ENCODE results near the gene DHRSX.

Gene DHRSX

DNA sequence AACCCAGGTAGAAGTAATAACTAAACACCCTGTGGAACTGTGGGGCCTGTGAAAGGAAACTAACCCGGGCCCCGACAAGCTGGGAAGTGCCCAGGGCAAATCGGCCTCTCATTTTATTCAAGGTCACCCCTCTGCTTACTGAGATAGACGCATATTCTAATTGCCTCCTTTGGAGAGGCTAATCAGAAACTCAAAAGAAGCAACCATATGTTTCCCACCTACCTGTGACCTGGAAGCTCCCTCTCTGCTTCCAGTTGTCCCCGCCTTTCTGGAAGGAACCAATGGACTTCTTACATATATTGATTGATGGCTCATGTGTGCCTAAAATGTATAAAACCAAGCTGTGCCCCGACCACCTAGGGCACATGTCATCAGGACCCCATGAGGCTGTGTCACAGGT is 23.1 kb upstream of the DHRSX start:
- H3K36me3 ChIP-seq (ENCODE audit: low read length): no peaks in the 10 kb centered on the region
- H3K4me2 ChIP-seq (ENCODE audit: low read depth, low read length, poor library complexity, severe bottlenecking): no peak overlapping the region
- H2AFZ ChIP-seq (ENCODE audit: low read depth, low read length, severe bottlenecking): no peak overlapping the region
- peaks cover 4% of the 10 kb centered on the region; the same call in 1 of the 2 replicates for H3F3A ChIP-seq (ENCODE audit: insufficient read depth)
- H3K79me2 ChIP-seq (ENCODE audit: insufficient read depth, low read length): no peaks in the 10 kb centered on the region
- H3K9me2 ChIP-seq (replicated peaks; ENCODE audit: insufficient read depth, low read length): no peaks in the 10 kb centered on the region
- TF ChIP-seq, protein P1, sequence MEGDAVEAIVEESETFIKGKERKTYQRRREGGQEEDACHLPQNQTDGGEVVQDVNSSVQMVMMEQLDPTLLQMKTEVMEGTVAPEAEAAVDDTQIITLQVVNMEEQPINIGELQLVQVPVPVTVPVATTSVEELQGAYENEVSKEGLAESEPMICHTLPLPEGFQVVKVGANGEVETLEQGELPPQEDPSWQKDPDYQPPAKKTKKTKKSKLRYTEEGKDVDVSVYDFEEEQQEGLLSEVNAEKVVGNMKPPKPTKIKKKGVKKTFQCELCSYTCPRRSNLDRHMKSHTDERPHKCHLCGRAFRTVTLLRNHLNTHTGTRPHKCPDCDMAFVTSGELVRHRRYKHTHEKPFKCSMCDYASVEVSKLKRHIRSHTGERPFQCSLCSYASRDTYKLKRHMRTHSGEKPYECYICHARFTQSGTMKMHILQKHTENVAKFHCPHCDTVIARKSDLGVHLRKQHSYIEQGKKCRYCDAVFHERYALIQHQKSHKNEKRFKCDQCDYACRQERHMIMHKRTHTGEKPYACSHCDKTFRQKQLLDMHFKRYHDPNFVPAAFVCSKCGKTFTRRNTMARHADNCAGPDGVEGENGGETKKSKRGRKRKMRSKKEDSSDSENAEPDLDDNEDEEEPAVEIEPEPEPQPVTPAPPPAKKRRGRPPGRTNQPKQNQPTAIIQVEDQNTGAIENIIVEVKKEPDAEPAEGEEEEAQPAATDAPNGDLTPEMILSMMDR (IDR thresholded peaks at IDR 0.05; ENCODE audit: insufficient read depth, low read length, poor library complexity, severe bottlenecking): no peak
- no peak for TF ChIP-seq EZH2phosphoT487 (conservative IDR thresholded peaks at IDR 0.05; ENCODE audit: low read length)
- no peaks in the 10 kb centered on the region for H3K9me3 ChIP-seq (ENCODE audit: insufficient read depth, low read length)
- no peaks in the 10 kb centered on the region for H4K20me1 ChIP-seq (ENCODE audit: low read depth, low read length)
- H3K4me3 ChIP-seq (ENCODE audit: insufficient read depth, low read length, poor library complexity, severe bottlenecking): no peak overlapping the region
- no peaks in the 10 kb centered on the region for H3K27me3 ChIP-seq (ENCODE audit: low read length)
- H3K27ac ChIP-seq (ENCODE audit: low read depth, low read length): no peak overlapping the region
- no peak overlapping the region for H3K9ac ChIP-seq (ENCODE audit: low read length)

DNA sequence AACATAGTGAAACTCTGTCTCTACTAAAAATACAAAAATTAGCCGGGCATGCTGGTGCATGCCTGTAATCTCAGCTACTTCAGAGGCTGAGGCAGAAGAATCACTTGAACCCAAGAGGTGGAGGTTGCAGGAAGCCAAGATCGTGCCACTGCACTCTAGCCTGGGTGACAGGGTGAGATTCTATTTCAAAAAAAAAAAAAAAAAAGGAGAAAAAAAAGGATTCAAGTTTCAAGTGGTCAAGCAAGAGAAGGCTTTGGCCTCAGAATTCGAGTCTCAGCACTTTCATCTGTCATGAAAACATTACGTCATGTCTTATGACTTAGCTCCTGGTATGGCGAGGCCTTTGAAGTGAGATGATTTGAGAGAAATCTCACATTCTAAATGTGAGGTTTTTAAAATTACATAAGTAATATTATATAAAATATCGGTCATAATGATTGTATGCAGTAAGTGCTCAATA is 21.2 kb upstream of the DHRSX start:
- no peaks in the 10 kb centered on the region for H3K9me2 ChIP-seq (replicated peaks; ENCODE audit: insufficient read depth, low read length)
- H4K20me1 ChIP-seq (ENCODE audit: low read depth, low read length): no peaks in the 10 kb centered on the region
- no peak overlapping the region for H2AFZ ChIP-seq (ENCODE audit: low read depth, low read length, severe bottlenecking)
- peak overlapping the region; percentile 71 for H3K27ac ChIP-seq (ENCODE audit: low read depth, low read length)
- no peaks in the 10 kb centered on the region for H3K79me2 ChIP-seq (ENCODE audit: insufficient read depth, low read length)
- no peaks in the 10 kb centered on the region for H3K27me3 ChIP-seq (ENCODE audit: low read length)
- no peaks in the 10 kb centered on the region for H3K9me3 ChIP-seq (ENCODE audit: insufficient read depth, low read length)
- H3K4me2 ChIP-seq (ENCODE audit: low read depth, low read length, poor library complexity, severe bottlenecking): peak overlapping the region; percentile 51
- H3K4me3 ChIP-seq (ENCODE audit: insufficient read depth, low read length, poor library complexity, severe bottlenecking): no peak overlapping the region
- H3F3A ChIP-seq (ENCODE audit: insufficient read depth): peaks cover 7% of the 10 kb centered on the region
- no peaks in the 10 kb centered on the region for H3K36me3 ChIP-seq (ENCODE audit: low read length)
- H3K9ac ChIP-seq (ENCODE audit: low read length): 0 out of 2 replicates have a peak overlapping the region, but pooled peaks have one; percentile 3
- TF ChIP-seq EZH2phosphoT487 (conservative IDR thresholded peaks at IDR 0.05; ENCODE audit: low read length): no peak
- TF ChIP-seq, protein P1 (IDR thresholded peaks at IDR 0.05; ENCODE audit: insufficient read depth, low read length, poor library complexity, severe bottlenecking): no peak

DNA sequence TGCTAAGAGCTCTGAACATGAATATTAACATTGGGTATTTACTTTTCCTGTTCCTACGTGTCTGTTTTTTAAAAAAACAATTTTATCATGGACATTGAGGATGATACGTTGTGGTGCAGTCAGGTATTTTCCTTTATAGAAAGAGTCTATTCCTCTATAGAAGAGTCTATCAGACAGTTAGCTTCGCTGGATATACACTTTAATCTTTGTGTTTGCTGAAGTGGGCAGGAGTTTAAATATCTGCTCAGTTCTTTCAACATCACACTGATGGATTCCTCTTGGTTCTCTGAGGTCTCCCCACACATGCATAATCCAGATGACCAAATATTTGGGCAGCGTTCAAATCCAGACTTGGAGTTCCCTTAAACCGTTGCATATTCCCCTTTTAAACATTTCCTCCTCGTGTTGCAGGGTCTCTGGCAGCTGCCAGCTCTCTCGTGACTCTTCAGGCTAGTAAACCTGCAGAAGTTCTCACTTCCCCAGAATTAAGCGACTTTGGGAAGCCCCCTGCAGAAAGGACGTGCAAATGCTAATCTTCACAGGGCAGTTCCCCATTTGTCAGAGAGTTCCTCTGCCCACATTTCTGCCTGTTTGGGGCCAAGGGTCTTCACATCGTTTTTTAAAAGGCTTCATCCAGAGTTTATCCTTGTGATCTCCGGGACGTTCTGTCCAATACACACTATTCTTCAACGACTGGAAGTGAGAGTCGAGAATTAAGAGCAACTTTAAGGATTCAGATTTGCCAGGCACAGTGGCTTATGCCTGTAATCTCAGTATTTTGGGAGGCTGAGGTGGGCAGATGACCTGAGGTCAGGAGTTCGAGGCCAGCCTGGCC is 20.5 kb upstream of the DHRSX start:
- Histone ChIP-seq H3K27me3 (ENCODE audit: low read length) (no peaks in the 10 kb centered on the region), H3K9ac (ENCODE audit: low read length) (peak overlapping the region; percentile 3; the same call in 1 of the 2 replicates), H3K4me2 (ENCODE audit: low read depth, low read length, poor library complexity, severe bottlenecking) (peak overlapping the region; percentile 51), H3K36me3 (ENCODE audit: low read length) (no peaks in the 10 kb centered on the region), H3K27ac (ENCODE audit: low read depth, low read length) (peak overlapping the region; percentile 71), H3K9me3 (ENCODE audit: insufficient read depth, low read length) (no peaks in the 10 kb centered on the region), H3F3A (ENCODE audit: insufficient read depth) (peaks cover 14% of the 10 kb centered on the region), H2AFZ (ENCODE audit: low read depth, low read length, severe bottlenecking) (peak overlapping the region; percentile 7), H4K20me1 (ENCODE audit: low read depth, low read length) (no peaks in the 10 kb centered on the region), H3K9me2 (replicated peaks; ENCODE audit: insufficient read depth, low read length) (no peaks in the 10 kb centered on the region), H3K79me2 (ENCODE audit: insufficient read depth, low read length) (no peaks in the 10 kb centered on the region), H3K4me3 (ENCODE audit: insufficient read depth, low read length, poor library complexity, severe bottlenecking) (no peak overlapping the region)
- TF ChIP-seq, protein P1 (IDR thresholded peaks at IDR 0.05; ENCODE audit: insufficient read depth, low read length, poor library complexity, severe bottlenecking): no peak
- TF ChIP-seq EZH2phosphoT487 (conservative IDR thresholded peaks at IDR 0.05; ENCODE audit: low read length): no peak

All from SU-DHL-6 (cell line).